Measurements from ENCODE around the gene TMEM252.

TMEM252 gene

DNA sequence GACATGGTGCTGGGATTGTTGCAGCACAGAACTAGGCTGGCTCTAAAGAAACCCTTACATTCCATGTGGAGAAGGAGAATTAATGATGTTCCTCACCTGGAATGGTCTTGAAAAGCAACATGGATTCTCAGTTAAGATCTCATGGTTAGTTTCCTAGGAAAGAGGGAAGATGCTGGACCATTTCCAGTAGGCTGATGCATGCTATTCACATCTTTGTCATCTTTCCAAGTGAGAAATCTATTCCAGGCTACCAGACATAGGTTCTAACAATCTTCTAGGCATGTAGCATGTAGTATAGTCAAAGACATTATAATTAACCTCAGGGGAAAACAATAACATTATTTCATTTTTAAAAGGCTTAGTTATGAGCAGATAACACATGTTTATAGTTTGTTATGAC lies 44.3 kb downstream of the TMEM252 start:
- no peak for DNase-seq

DNA sequence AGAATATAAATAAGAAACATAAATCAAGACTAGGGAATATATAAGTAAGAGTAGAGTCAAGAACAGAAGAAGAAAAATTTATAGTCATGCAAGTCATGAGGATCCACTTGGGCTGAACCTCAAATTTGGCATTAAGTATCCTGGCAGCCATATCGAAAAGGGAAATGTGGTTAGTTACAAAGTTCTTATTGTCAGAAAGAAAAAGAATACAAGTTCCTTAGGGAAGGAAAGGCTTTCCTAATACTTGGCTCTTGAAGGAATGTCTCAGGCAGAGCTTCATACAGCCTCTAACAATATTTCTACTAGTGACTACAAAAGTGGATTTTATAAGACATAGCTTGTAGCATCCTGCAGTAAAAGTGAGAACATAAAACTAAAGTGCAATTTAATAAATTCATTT lies 45.4 kb downstream of the TMEM252 start:
- DNase-seq, result no peak

DNA sequence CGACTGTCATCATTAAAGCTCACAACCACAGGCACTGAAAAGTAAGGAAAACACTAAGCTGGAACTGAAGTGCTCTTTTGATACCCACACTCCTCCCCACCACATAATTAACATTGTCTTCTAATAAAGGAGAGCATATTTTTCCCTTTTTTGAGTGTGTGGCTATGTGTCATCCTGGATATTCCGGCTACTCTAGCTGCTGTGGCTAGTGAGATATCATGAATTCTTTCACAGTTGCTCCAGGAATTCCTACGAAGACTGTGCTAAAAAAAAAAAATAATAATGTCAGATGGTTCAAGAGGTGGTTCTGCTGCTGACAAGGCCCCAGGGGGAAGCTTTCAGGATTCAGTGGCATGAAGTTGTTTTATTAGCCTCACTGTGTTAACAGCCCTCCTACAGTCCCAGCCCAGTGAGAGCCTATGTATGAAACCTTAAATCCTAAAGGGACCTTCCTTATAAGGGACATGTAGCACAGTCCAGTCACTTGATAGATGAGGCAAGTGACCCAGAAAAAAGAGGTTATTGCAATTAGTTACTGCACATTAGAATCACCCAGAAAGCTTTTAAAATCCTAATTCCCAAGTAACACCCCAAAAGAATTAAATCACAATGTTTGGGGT lies 46.6 kb downstream of the TMEM252 start:
- no peak for DNase-seq

DNA sequence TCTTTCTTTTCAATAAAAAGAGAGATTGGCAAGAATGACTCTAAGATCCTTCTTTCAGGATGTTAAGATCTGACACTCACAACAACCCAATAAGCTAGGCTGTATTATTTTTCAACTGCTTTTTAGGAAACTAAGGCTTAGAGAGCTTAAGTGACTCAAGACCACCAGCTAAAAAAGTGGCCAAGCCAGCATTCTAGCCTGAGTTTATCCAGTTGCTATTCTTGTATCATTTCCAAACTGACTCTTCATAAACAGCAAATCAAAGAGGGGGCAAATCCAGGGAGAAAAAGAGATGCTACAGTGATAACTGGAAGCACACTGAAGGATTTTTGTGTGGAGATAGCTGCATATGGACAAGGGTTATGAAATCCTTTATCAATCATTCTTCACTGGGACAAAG lies 47.1 kb downstream of the TMEM252 start:
- DNase-seq, result no peak

DNA sequence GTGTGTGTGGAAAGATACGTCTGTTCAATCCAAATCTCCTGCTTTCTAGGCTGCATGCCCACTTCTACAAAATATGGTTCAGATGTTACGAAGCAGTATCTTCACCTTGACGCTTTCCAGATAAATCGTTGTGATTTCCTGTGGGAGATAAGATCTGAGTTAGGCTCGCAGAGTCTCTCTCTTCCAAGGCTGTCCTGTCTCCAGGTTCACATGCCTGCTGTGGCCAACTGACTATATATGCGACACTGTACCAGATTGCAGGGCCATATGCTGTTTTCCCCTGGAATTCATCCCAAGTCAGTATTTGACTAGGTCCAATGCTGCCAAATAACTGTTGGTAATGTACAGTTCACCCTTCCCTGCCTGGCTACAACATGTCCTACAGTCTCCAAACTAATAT lies 47.9 kb downstream of the TMEM252 start:
- DNase-seq, result no peak

DNA sequence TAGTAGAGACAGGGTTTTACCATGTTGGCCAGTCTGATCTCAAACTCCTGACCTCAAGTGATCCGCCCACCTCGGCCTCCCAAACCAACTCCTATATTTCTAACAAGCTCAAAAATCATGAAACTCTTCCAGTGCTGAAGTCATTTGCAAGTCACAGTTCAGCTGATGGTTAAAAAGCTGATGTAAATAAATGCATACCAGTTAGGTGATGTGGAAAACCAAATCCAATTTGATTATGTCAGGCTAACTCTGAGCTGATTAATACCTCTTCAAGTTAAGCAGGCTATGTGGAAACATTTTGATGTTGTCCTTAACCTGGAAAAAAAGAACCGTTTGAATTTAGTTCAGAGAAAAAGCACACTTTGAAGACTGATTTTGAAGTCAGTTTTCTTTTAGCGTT lies 51.0 kb downstream of the TMEM252 start:
- DNase-seq, result no peak

DNA sequence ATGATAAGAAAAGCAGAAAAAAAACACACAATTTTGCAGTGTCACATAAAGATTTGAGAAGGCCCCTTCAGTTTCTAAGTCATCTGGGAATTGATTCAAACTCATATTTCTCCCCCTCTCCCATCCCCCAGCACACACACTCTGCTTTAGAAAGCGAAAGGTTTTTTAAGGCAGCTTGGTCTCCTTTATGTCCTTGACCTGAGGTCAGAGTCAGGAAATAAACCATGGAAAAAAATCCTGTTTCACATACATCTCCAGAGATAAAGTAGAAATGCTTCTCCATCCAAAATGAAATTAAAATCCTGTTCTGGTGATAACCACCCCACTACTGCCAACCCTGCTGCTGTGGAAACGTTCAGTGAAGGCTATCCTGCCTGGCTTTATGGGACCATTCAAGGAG lies 52.6 kb downstream of the TMEM252 start:
- DNase-seq, result no peak
